Endodermal cell (in vitro differentiated cells): Measurements from ENCODE around the gene SLC2A2. TPM values are rescaled to one million over a fixed set of nuclear protein-coding genes. Genes with fewer than 3 reads are reported as not detected.

Experiments used
- DNase-seq: peaks from one replicate; pipeline ENCODE4 v3.0.0-alpha.2; 2017
- H3K27ac ChIP-seq: 2 replicates; pipeline ENCODE4 v1.5.1; 2013; ENCODE audit warnings: mild to moderate bottlenecking, low read depth, low read length, moderate library complexity
- H3K27me3 ChIP-seq: 2 replicates; pipeline ENCODE4 v1.6.1; 2013; ENCODE audit warnings: mild to moderate bottlenecking, low read length, moderate library complexity; ENCODE audit not compliant: insufficient read depth, control insufficient read depth, poor library complexity, severe bottlenecking
- H3K36me3 ChIP-seq: 2 replicates; pipeline ENCODE4 v1.7.0; 2013; ENCODE audit warnings: mild to moderate bottlenecking, low read length, moderate library complexity; ENCODE audit not compliant: control insufficient read depth, insufficient read depth
- H3K4me1 ChIP-seq: one replicate; pipeline ENCODE4 v1.7.0; 2013; ENCODE audit warnings: low read length; ENCODE audit not compliant: control insufficient read depth, insufficient read depth
- H3K4me3 ChIP-seq: 2 replicates; pipeline ENCODE4 v1.5.1; 2013; ENCODE audit warnings: mild to moderate bottlenecking, low read length, moderate library complexity
- H3K9ac ChIP-seq: 2 replicates; pipeline ENCODE4 v1.6.1; 2013; ENCODE audit warnings: mild to moderate bottlenecking, low read length, moderate library complexity; ENCODE audit not compliant: poor library complexity, severe bottlenecking; ENCODE audit errors: extremely low read depth
- H3K9me3 ChIP-seq: 2 replicates; pipeline ENCODE4 v1.6.1; 2013; ENCODE audit warnings: mild to moderate bottlenecking, low read length, moderate library complexity; ENCODE audit not compliant: control insufficient read depth
- H3K27ac Mint-ChIP-seq: 2 replicates; pipeline ENCODE4 v1.8.0; 2020; ENCODE audit warnings: mixed read lengths
- H3K27me3 Mint-ChIP-seq: 2 replicates; pipeline ENCODE4 v1.8.0; 2021; ENCODE audit warnings: mild to moderate bottlenecking, mixed read lengths; ENCODE audit not compliant: insufficient read depth
- H3K36me3 Mint-ChIP-seq: 2 replicates; pipeline ENCODE4 v1.8.0; 2020; ENCODE audit warnings: low read depth, mixed read lengths
- H3K4me1 Mint-ChIP-seq: 2 replicates; pipeline ENCODE4 v1.8.0; 2020; ENCODE audit warnings: mixed read lengths
- H3K4me3 Mint-ChIP-seq: 2 replicates; pipeline ENCODE4 v1.8.0; 2020; ENCODE audit warnings: mild to moderate bottlenecking, moderate library complexity, mixed read lengths
- H3K9me3 Mint-ChIP-seq: 2 replicates; pipeline ENCODE4 v1.8.0; 2020; ENCODE audit warnings: mild to moderate bottlenecking, mixed read lengths
- CTCF ChIP-seq: fragments of 200-600 bp; sonication (generic); conservative IDR thresholded peaks from 2 replicates; pipeline ENCODE4 v1.5.0; 2021; ENCODE audit warnings: antibody characterized with exemption, mild to moderate bottlenecking
- WGBS, 2 experiments: methylation state at CpG; one replicate each; pipeline versions ENCODE4 v1.1.5 to v1.1.7; 2013; ENCODE audit warnings: missing lambda C conversion rate in 2 of 2, mixed read lengths in 1 of 2; ENCODE audit not compliant: insufficient coverage in 1 of 2, insufficient read length in 1 of 2; 5-methylcytosine and 5-hydroxymethylcytosine counted together
- total RNA-seq, 2 donors: library from RNA; stranded (reverse); fragmentation: NEBNext Ultra II Directional in 1 of 2; extraction: Animal tissue kit (Norgen Biotek cat#: 25700) in 1 of 2; gene quantifications; 2 replicates in 1 of 2; 3 replicates in 1 of 2; pipeline ENCODE4 v1.2.1, GENCODE V29; 2021

SLC2A2 gene
- total RNA-seq, 2 donors from 2014 or later: 0.24 to 0.51 TPM

GRCh38 chr3:171044384-171044783 lies 17.9 kb upstream of the SLC2A2 start:
- no peak for DNase-seq
- no peak overlapping the region for H3K4me3 Mint-ChIP-seq
- no peak overlapping the region for H3K9ac ChIP-seq
- H3K36me3 ChIP-seq: no peaks in the 10 kb centered on the region
- no peaks in the 10 kb centered on the region for H3K9me3 Mint-ChIP-seq
- H3K9me3 ChIP-seq: no peaks in the 10 kb centered on the region
- WGBS, 2 experiments: 59% methylated on average over 1 of the region's 1 CpG; no CpG with 5 or more reads in 1 of the 2 experiments
- no peak for TF ChIP-seq CTCF
- no peaks in the 10 kb centered on the region for H3K27me3 Mint-ChIP-seq
- H3K4me3 ChIP-seq: no peak overlapping the region
- H3K4me1 Mint-ChIP-seq: peaks cover 24% of the 10 kb centered on the region
- H3K27ac Mint-ChIP-seq: no peak overlapping the region
- H3K27me3 ChIP-seq: no peaks in the 10 kb centered on the region
- H3K36me3 Mint-ChIP-seq: no peaks in the 10 kb centered on the region
- H3K27ac ChIP-seq: no peak overlapping the region
- H3K4me1 ChIP-seq: no peaks in the 10 kb centered on the region

GRCh38 chr3:171039674-171040073 lies 13.2 kb upstream of the SLC2A2 start:
- Histone ChIP-seq H3K36me3 (no peaks in the 10 kb centered on the region), H3K9ac (no peak overlapping the region), H3K27me3 (no peaks in the 10 kb centered on the region), H3K27ac (no peak overlapping the region), H3K4me1 (peaks cover 3% of the 10 kb centered on the region), H3K9me3 (no peaks in the 10 kb centered on the region), H3K4me3 (no peak overlapping the region)
- TF ChIP-seq CTCF: no peak
- Mint-ChIP-seq H3K9me3 (no peaks in the 10 kb centered on the region), H3K27me3 (peaks cover 10% of the 10 kb centered on the region), H3K36me3 (no peaks in the 10 kb centered on the region), H3K27ac (no peak overlapping the region), H3K4me3 (no peak overlapping the region), H3K4me1 (peaks cover 35% of the 10 kb centered on the region)
- WGBS, 2 experiments: 94 to 100% methylated on average over 1 of the region's 1 CpG
- DNase-seq: no peak

GRCh38 chr3:171038342-171038741 lies 11.8 kb upstream of the SLC2A2 start:
- no peaks in the 10 kb centered on the region for H3K36me3 ChIP-seq
- H3K27me3 ChIP-seq: no peaks in the 10 kb centered on the region
- peaks cover 20% of the 10 kb centered on the region for H3K27me3 Mint-ChIP-seq
- no peaks in the 10 kb centered on the region for H3K36me3 Mint-ChIP-seq
- no peak overlapping the region for H3K4me3 ChIP-seq
- no peak overlapping the region for H3K27ac Mint-ChIP-seq
- H3K9ac ChIP-seq: no peak overlapping the region
- WGBS, 2 experiments: 78 to 90% methylated on average over 1 of the region's 1 CpG
- H3K9me3 Mint-ChIP-seq: no peaks in the 10 kb centered on the region
- H3K9me3 ChIP-seq: no peaks in the 10 kb centered on the region
- H3K4me3 Mint-ChIP-seq: no peak overlapping the region
- peaks cover 3% of the 10 kb centered on the region for H3K4me1 ChIP-seq
- no peak for DNase-seq
- no peak overlapping the region for H3K27ac ChIP-seq
- H3K4me1 Mint-ChIP-seq: peaks cover 28% of the 10 kb centered on the region
- no peak for TF ChIP-seq CTCF
